OCI-LY7 (cell line): ENCODE measurements around the gene C11orf71. TPM values are rescaled to one million over a fixed set of nuclear protein-coding genes. Genes with fewer than 3 reads are reported as not detected.

ENCODE experiments used
- BruUV-seq: library from RNA; stranded (reverse); fragments of 400-500 nt; replicated peaks from 2 replicates; lab custom pipeline; 2021; lab: Mats Ljungman, UMichigan
- CTCF ChIA-PET: fragments of 300-600 bp; sonication (Branson Sonifier 250); formaldehyde crosslinking; loops from one replicate; lab custom pipeline; 2022; ENCODE audit warnings: antibody characterized with exemption; ENCODE audit not compliant: unreplicated experiment; lab: Charles Lee
- POLR2A ChIA-PET: fragments of 300-600 bp; sonication (Branson Sonifier 250); formaldehyde crosslinking; loops from one replicate; lab custom pipeline; 2022; ENCODE audit warnings: antibody characterized with exemption; lab: Charles Lee
- DNase-seq: peaks from one replicate; pipeline ENCODE4 v3.0.0-alpha.2; 2015; ENCODE audit warnings: low spot score
- H2AFZ ChIP-seq: fragments of 200-600 bp; sonication (generic), shearing (Covaris generic); 2 replicates; pipeline ENCODE4 v1.6.1; 2014; ENCODE audit warnings: mild to moderate bottlenecking, antibody characterized with exemption, low read length, moderate library complexity
- H3K27ac ChIP-seq: fragments of 200-600 bp; sonication (generic); 2 replicates; pipeline ENCODE4 v1.5.1; 2014; ENCODE audit warnings: mixed run types, low read depth, mild to moderate bottlenecking, moderate library complexity, low read length, inconsistent platforms; ENCODE audit not compliant: poor library complexity, severe bottlenecking
- H3K36me3 ChIP-seq: fragments of 200-600 bp; sonication (generic); 2 replicates; pipeline ENCODE4 v1.6.1; 2014; ENCODE audit warnings: mild to moderate bottlenecking, antibody characterized with exemption, low read length, moderate library complexity, mixed read lengths; ENCODE audit not compliant: insufficient read depth
- H3K4me1 ChIP-seq: fragments of 200-600 bp; sonication (generic); 2 replicates; pipeline ENCODE4 v1.5.1; 2014; ENCODE audit warnings: mild to moderate bottlenecking, low read length; ENCODE audit not compliant: insufficient read depth, poor library complexity, severe bottlenecking
- H3K4me2 ChIP-seq: fragments of 200-600 bp; sonication (generic); 2 replicates; pipeline ENCODE4 v1.6.1; 2014; ENCODE audit warnings: mild to moderate bottlenecking, low read length
- H3K4me3 ChIP-seq: fragments of 200-600 bp; sonication (generic); 2 replicates; pipeline ENCODE4 v1.5.1; 2014; ENCODE audit warnings: mild to moderate bottlenecking, low read depth, low read length; ENCODE audit not compliant: poor library complexity, severe bottlenecking
- H3K79me2 ChIP-seq: fragments of 200-600 bp; sonication (generic); 2 replicates; pipeline ENCODE4 v1.6.1; 2016; ENCODE audit warnings: low read depth, mild to moderate bottlenecking, low read length, moderate library complexity, mixed read lengths; ENCODE audit not compliant: insufficient read depth
- H3K9me2 ChIP-seq: fragments of 200-600 bp; sonication (generic); 2 replicates; pipeline ENCODE4 v1.6.1; 2016; ENCODE audit warnings: mild to moderate bottlenecking, low read length, mixed read lengths; ENCODE audit not compliant: insufficient read depth
- H3K9me3 ChIP-seq: fragments of 200-600 bp; sonication (generic); 2 replicates; pipeline ENCODE4 v1.6.1; 2014; ENCODE audit warnings: mild to moderate bottlenecking, mixed run types, low read length, mixed read lengths
- H4K20me1 ChIP-seq: fragments of 200-600 bp; sonication (generic); 2 replicates; pipeline ENCODE4 v1.6.1; 2014; ENCODE audit warnings: mild to moderate bottlenecking, antibody characterized with exemption, low read length, moderate library complexity, mixed read lengths; ENCODE audit not compliant: insufficient read depth
- CTCF ChIP-seq: fragments of 200-600 bp; sonication (generic); conservative IDR thresholded peaks from 2 replicates; pipeline ENCODE4 v1.5.1; 2014; ENCODE audit warnings: mild to moderate bottlenecking, antibody characterized with exemption, low read length, moderate library complexity, mixed read lengths
- EZH2phosphoT487 ChIP-seq: fragments of 200-600 bp; sonication (generic); IDR thresholded peaks from 2 replicates; pipeline ENCODE4 v1.6.1; 2018; ENCODE audit warnings: low read depth, borderline replicate concordance, mild to moderate bottlenecking, mixed run types, antibody characterized with exemption, low read length, moderate library complexity, mixed read lengths
- intact Hi-C: fragments of 100-400 bp; cut with micrococcal nuclease; formaldehyde crosslinking; loops from one replicate; pipeline ENCODE4 v1.10.0; 2022; ENCODE audit not compliant: unreplicated experiment
- total RNA-seq, 2 experiments: library from RNA; depleted of rRNA in 1 of 2; stranded (reverse); fragments of >200 nt in 1 of 2; shearing (Covaris generic) in 1 of 2; gene quantifications; 2 replicates each; pipeline ENCODE4 v1.2.3, GENCODE V29; 2014 to 2022

The C11orf71 gene
- total RNA-seq, 2 experiments from 2014 or later = 12.8 to 28.7 TPM

- Histone ChIP-seq H3K27ac (no peak overlapping the region), H2AFZ (no peak overlapping the region), H3K4me2 (no peak overlapping the region), H3K4me1 (no peaks in the 10 kb centered on the region), H3K9me3 (no peaks in the 10 kb centered on the region), H3K79me2 (no peaks in the 10 kb centered on the region), H3K9me2 (no peaks in the 10 kb centered on the region), H3K36me3 (no peaks in the 10 kb centered on the region), H4K20me1 (no peaks in the 10 kb centered on the region), H3K4me3 (no peak overlapping the region)
- no peak for DNase-seq
- no peak for TF ChIP-seq EZH2phosphoT487
- no peak for TF ChIP-seq CTCF
- BruUV-seq = no TSS peak
- CTCF ChIA-PET = no interaction called here
- POLR2A ChIA-PET = interaction anchor here (0.6 to 1.2 kb wide), 7 partner anchors 16 to 1478 kb away, joined by 3 to 5 read pairs (median 3); no protein-coding TSS in a partner anchor
- intact Hi-C loops = no loop called here
These were observed 7.3 kb downstream of the C11orf71 start for GRCh38 chr11:114392735-114393667.

GRCh38 chr11:114386545-114386944 is 13.8 kb downstream of the C11orf71 start:
- no TSS peak for BruUV-seq
- H3K79me2 ChIP-seq = no peaks in the 10 kb centered on the region
- TF ChIP-seq EZH2phosphoT487 = no peak
- TF ChIP-seq CTCF = no peak
- no peak overlapping the region for H3K4me2 ChIP-seq
- no peaks in the 10 kb centered on the region for H3K4me1 ChIP-seq
- ChIA-PET CTCF (interaction anchor here (0.5 kb wide), 1 partner anchor 9 kb away, joined by 3 read pairs; no protein-coding TSS in a partner anchor), POLR2A (interaction anchor here (0.6 to 1.0 kb wide), 2 partner anchors 16 to 1149 kb away, joined by 3 to 5 read pairs; no protein-coding TSS in a partner anchor)
- H4K20me1 ChIP-seq = no peaks in the 10 kb centered on the region
- intact Hi-C loops = no loop called here
- no peaks in the 10 kb centered on the region for H3K9me3 ChIP-seq
- no peaks in the 10 kb centered on the region for H3K36me3 ChIP-seq
- no peak for DNase-seq
- no peak overlapping the region for H3K27ac ChIP-seq
- H2AFZ ChIP-seq = no peak overlapping the region
- H3K9me2 ChIP-seq = no peaks in the 10 kb centered on the region
- no peak overlapping the region for H3K4me3 ChIP-seq
